Mesothelial cell of epicardium (in vitro differentiated cells): ENCODE results near the gene SPPL3. TPM values are rescaled to one million over a fixed set of nuclear protein-coding genes. Genes with fewer than 3 reads are reported as not detected.

ENCODE experiments used
- DNase-seq, 2 experiments: peaks; one replicate each; pipeline ENCODE4 v3.0.0; 2021; ENCODE audit warnings: low spot score in 2 of 2; ENCODE audit not compliant: unreplicated experiment in 2 of 2
- H3K27ac Mint-ChIP-seq: 2 replicates; pipeline ENCODE4 v1.8.0; 2021; ENCODE audit warnings: mixed read lengths
- H3K27me3 Mint-ChIP-seq: 2 replicates; pipeline ENCODE4 v1.8.0; 2021; ENCODE audit warnings: low read depth, mixed read lengths
- H3K36me3 Mint-ChIP-seq: 2 replicates; pipeline ENCODE4 v1.8.0; 2021; ENCODE audit warnings: mixed read lengths
- H3K4me1 Mint-ChIP-seq: 2 replicates; pipeline ENCODE4 v1.8.0; 2021; ENCODE audit warnings: mixed read lengths
- H3K4me3 Mint-ChIP-seq: 2 replicates; pipeline ENCODE4 v1.8.0; 2021; ENCODE audit warnings: mild to moderate bottlenecking, moderate library complexity, mixed read lengths
- H3K9me3 Mint-ChIP-seq: 2 replicates; pipeline ENCODE4 v1.8.0; 2021; ENCODE audit warnings: mixed read lengths
- CTCF ChIP-seq: fragments of 200-600 bp; sonication (generic); IDR thresholded peaks from one replicate; pipeline ENCODE4 v1.5.0; 2021; ENCODE audit warnings: antibody characterized with exemption; ENCODE audit not compliant: unreplicated experiment
- total RNA-seq: library from RNA; stranded (reverse); gene quantifications from 3 replicates; pipeline ENCODE4 v1.2.1, GENCODE V29; 2021

The SPPL3 gene
- total RNA-seq, 1 donor from 2014 or later: 79.8 TPM

- no peak for DNase-seq
- Mint-ChIP-seq H3K27me3 (no peaks in the 10 kb centered on the region), H3K27ac (no peak overlapping the region), H3K36me3 (no peaks in the 10 kb centered on the region), H3K9me3 (peaks cover 14% of the 10 kb centered on the region), H3K4me1 (no peaks in the 10 kb centered on the region), H3K4me3 (no peak overlapping the region)
- no peak for TF ChIP-seq CTCF
Measured at GRCh38 chr12:120917748-120918147, 13.6 kb upstream of the SPPL3 start.

GRCh38 chr12:120916561-120916960, 12.4 kb upstream of the SPPL3 start:
- no peaks in the 10 kb centered on the region for H3K27me3 Mint-ChIP-seq
- no peaks in the 10 kb centered on the region for H3K4me1 Mint-ChIP-seq
- no peak overlapping the region for H3K27ac Mint-ChIP-seq
- H3K4me3 Mint-ChIP-seq: no peak overlapping the region
- no peak for DNase-seq
- no peaks in the 10 kb centered on the region for H3K36me3 Mint-ChIP-seq
- peaks cover 14% of the 10 kb centered on the region for H3K9me3 Mint-ChIP-seq
- no peak for TF ChIP-seq CTCF

GRCh38 chr12:120914794-120915193, 10.6 kb upstream of the SPPL3 start:
- H3K36me3 Mint-ChIP-seq: no peaks in the 10 kb centered on the region
- no peaks in the 10 kb centered on the region for H3K27me3 Mint-ChIP-seq
- H3K4me3 Mint-ChIP-seq: no peak overlapping the region
- no peak overlapping the region for H3K27ac Mint-ChIP-seq
- no peak for TF ChIP-seq CTCF
- DNase-seq: no peak
- H3K9me3 Mint-ChIP-seq: peaks cover 14% of the 10 kb centered on the region
- H3K4me1 Mint-ChIP-seq: no peaks in the 10 kb centered on the region

GRCh38 chr12:120909633-120910298, 5.6 kb upstream of the SPPL3 start:
- TF ChIP-seq CTCF: no peak
- H3K27ac Mint-ChIP-seq: no peak overlapping the region
- no peaks in the 10 kb centered on the region for H3K27me3 Mint-ChIP-seq
- H3K4me3 Mint-ChIP-seq: no peak overlapping the region
- no peaks in the 10 kb centered on the region for H3K36me3 Mint-ChIP-seq
- H3K4me1 Mint-ChIP-seq: no peaks in the 10 kb centered on the region
- DNase-seq: no peak
- H3K9me3 Mint-ChIP-seq: no peaks in the 10 kb centered on the region

- no peaks in the 10 kb centered on the region for H3K9me3 Mint-ChIP-seq
Measured at GRCh38 chr12:120905856-120906384, 1.8 kb upstream of the SPPL3 start.

More at GRCh38 chr12:120905856-120906384, 1.8 kb upstream of the SPPL3 start:
- peaks cover 4% of the 10 kb centered on the region for H3K36me3 Mint-ChIP-seq
- DNase-seq: no peak
- peaks cover 20% of the 10 kb centered on the region for H3K4me1 Mint-ChIP-seq
- peak overlapping the region; percentile 58 for H3K27ac Mint-ChIP-seq
- H3K4me3 Mint-ChIP-seq: peak overlapping the region; percentile 30
- TF ChIP-seq CTCF: no peak
- no peaks in the 10 kb centered on the region for H3K27me3 Mint-ChIP-seq
